Measurements from ENCODE around the gene G2E3. TPM values are rescaled to one million over a fixed set of nuclear protein-coding genes. Genes with fewer than 3 reads are reported as not detected.

G2E3 gene
- total RNA-seq, 1 experiment from 2014 or later, result 51.5 TPM

- CTCF ChIA-PET, result no interaction called here
- no peak overlapping the region for H3K27ac ChIP-seq (ENCODE audit: low read depth, low read length, poor library complexity, severe bottlenecking)
- peaks cover 13% of the 10 kb centered on the region for H3K9me3 ChIP-seq (ENCODE audit: low read depth, low read length, poor library complexity, severe bottlenecking)
- intact Hi-C loops (cut with micrococcal nuclease; ENCODE audit: unreplicated experiment), result no loop called here
- no peak for DNase-seq (ENCODE audit: low spot score)
- no peaks in the 10 kb centered on the region for H3K27me3 ChIP-seq (replicated peaks; ENCODE audit: insufficient read depth, low read depth, low read length, poor library complexity)
- peaks cover 9% of the 10 kb centered on the region for H3K36me3 ChIP-seq (ENCODE audit: insufficient read depth, low read length, poor library complexity, severe bottlenecking)
- peaks cover 6% of the 10 kb centered on the region for H3K4me1 ChIP-seq (ENCODE audit: insufficient read depth, low read length, poor library complexity, severe bottlenecking)
- POLR2A ChIA-PET (ENCODE audit: low non-redundant PET), result no interaction called here
- no TSS peak for BruUV-seq (replicated peaks)
- no peak overlapping the region for H3K4me3 ChIP-seq (ENCODE audit: low read depth, low read length, poor library complexity, severe bottlenecking)
- TF ChIP-seq EZH2 (IDR thresholded peaks at IDR 0.05; ENCODE audit: borderline replicate concordance, low read depth, low read length, poor library complexity, severe bottlenecking) (no peak), CTCF (conservative IDR thresholded peaks at IDR 0.05; ENCODE audit: low read depth, low read length) (no peak)
These were observed 21.8 kb downstream of the G2E3 start for GRCh38 chr14:30580616-30581282.

- ChIA-PET CTCF (no interaction called here), POLR2A (ENCODE audit: low non-redundant PET) (no interaction called here)
- Histone ChIP-seq H3K9me3 (ENCODE audit: low read depth, low read length, poor library complexity, severe bottlenecking) (peaks cover 13% of the 10 kb centered on the region), H3K4me3 (ENCODE audit: low read depth, low read length, poor library complexity, severe bottlenecking) (no peak overlapping the region), H3K27me3 (replicated peaks; ENCODE audit: insufficient read depth, low read depth, low read length, poor library complexity) (no peaks in the 10 kb centered on the region), H3K4me1 (ENCODE audit: insufficient read depth, low read length, poor library complexity, severe bottlenecking) (peaks cover 6% of the 10 kb centered on the region), H3K36me3 (ENCODE audit: insufficient read depth, low read length, poor library complexity, severe bottlenecking) (peaks cover 14% of the 10 kb centered on the region), H3K27ac (ENCODE audit: low read depth, low read length, poor library complexity, severe bottlenecking) (no peak overlapping the region)
- BruUV-seq (replicated peaks), result no TSS peak
- intact Hi-C loops (cut with micrococcal nuclease; ENCODE audit: unreplicated experiment), result no loop called here
- DNase-seq (ENCODE audit: low spot score), result no peak
- no peak for TF ChIP-seq EZH2 (IDR thresholded peaks at IDR 0.05; ENCODE audit: borderline replicate concordance, low read depth, low read length, poor library complexity, severe bottlenecking)
- TF ChIP-seq CTCF (conservative IDR thresholded peaks at IDR 0.05; ENCODE audit: low read depth, low read length), result no peak
These were observed 22.3 kb downstream of the G2E3 start for GRCh38 chr14:30581283-30581625.

GRCh38 chr14:30582376-30582775 is 23.4 kb downstream of the G2E3 start:
- TF ChIP-seq CTCF (conservative IDR thresholded peaks at IDR 0.05; ENCODE audit: low read depth, low read length), result no peak
- no peak for TF ChIP-seq EZH2 (IDR thresholded peaks at IDR 0.05; ENCODE audit: borderline replicate concordance, low read depth, low read length, poor library complexity, severe bottlenecking)
- CTCF ChIA-PET, result no interaction called here
- peaks cover 13% of the 10 kb centered on the region for H3K9me3 ChIP-seq (ENCODE audit: low read depth, low read length, poor library complexity, severe bottlenecking)
- H3K27ac ChIP-seq (ENCODE audit: low read depth, low read length, poor library complexity, severe bottlenecking), result no peak overlapping the region
- H3K36me3 ChIP-seq (ENCODE audit: insufficient read depth, low read length, poor library complexity, severe bottlenecking), result peaks cover 15% of the 10 kb centered on the region
- no peaks in the 10 kb centered on the region for H3K27me3 ChIP-seq (replicated peaks; ENCODE audit: insufficient read depth, low read depth, low read length, poor library complexity)
- BruUV-seq (replicated peaks), result no TSS peak
- no peak overlapping the region for H3K4me3 ChIP-seq (ENCODE audit: low read depth, low read length, poor library complexity, severe bottlenecking)
- peaks cover 6% of the 10 kb centered on the region for H3K4me1 ChIP-seq (ENCODE audit: insufficient read depth, low read length, poor library complexity, severe bottlenecking)
- intact Hi-C loops (cut with micrococcal nuclease; ENCODE audit: unreplicated experiment), result no loop called here
- POLR2A ChIA-PET (ENCODE audit: low non-redundant PET), result no interaction called here
- no peak for DNase-seq (ENCODE audit: low spot score)
